HG03469 (cell line): Measurements from ENCODE around the gene CEP128.

Source experiments
- ATAC-seq: cut with Tn5 transposase; IDR thresholded peaks from one replicate; pipeline ENCODE4 v1.9.1; 2021; ENCODE audit warnings: mild to moderate bottlenecking, moderate library complexity, moderate number of reproducible peaks; ENCODE audit not compliant: unreplicated experiment

The CEP128 gene

DNA sequence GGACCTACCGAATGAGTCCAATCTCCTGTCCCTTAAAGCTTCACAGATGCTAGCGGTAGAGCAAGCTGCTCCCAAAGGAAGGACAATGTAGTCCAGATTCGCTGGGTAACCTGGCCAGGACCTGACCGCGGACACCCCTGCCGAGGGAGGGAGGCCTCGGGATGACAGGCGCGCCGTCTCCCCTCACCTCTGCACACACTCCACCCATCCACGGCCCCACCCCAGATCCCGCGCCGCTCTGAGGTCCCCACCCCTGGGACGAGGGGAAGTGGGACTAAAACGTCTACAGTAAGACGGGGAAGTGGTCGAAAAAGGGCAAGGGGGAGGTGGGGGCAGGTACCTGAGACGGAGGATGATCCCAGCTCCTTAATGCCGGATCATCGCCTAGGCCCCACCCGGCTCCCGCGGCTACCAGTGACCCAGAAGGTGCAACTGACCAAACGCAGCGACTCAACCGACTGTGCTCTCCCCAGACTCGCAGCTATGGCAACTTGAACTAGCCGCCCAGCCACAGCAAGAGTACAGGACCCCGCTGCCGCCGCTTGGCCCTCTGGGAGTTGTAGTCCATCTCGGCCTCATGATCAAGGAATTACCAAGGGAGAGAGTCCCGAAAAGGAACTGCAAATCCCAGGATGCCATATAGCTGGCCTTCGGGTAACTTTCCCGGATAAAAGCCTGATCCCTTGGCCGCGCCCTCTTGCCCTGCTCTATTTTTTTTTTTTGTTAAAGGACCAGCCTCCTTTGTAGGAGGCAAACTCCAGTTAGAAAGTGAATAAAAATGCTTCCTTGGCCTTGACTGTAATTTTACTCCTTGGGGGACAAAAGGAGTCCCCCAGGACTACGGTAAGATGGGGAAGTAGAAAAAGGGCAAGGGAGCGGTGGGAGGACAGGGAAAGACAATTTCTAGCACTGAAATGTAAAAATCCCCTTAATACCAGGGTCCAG lies at the start of gene CEP128:
TSS of gene CEP128 (minus strand) at position 498 of the 945 bp plus-strand sequence.
- peak; percentile 96 for ATAC-seq

DNA sequence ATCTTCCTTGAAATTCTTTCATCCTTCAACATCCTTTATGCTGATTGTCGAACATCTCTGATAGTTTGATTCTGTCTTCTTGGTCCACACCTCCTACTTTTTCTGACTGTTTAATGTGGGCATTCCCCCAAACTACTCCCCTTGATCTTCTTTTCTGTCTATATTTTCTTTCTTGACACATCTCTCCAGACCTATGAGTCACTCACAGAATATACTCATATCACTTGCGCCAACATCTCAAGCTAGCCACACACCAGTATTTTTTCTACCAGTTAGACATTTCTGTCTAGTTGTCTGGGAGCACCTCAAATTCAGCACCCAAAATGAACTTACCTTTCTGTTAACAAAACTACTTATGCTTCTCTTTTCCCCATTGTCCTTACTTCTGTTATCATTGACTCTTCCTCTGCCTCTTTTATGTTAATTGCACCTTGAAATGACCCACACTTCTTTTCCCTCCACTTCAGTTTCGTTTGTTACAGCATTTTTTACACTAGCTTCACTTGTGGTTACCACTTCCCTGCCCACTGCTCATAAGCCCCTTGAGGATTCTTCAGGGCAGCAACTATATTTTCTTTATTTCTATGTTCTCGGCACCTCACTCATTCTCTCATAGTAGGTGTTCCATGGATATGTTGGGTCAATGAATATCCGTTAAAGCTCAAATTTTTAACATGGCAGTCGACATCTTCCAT lies 47.3 kb upstream of the CEP128 start:
- ATAC-seq, result no peak

DNA sequence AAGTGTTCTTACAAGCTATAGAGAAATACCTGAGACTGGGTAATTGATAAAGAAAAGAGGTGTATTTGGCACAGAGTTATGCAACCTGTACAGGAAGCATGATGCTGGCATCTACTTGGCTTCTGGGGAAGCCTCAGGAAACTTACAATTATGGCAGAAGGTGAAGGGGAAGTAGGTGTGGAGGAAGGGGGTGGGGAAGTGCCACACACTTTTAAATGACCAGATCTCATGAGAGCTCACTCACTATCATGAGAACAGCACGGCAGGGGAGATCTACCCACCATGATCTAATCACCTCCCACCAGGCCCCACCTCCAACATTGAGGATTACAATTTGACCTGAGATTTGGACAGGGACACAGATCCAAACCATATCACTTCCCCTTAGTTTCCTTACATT lies 46.7 kb upstream of the CEP128 start:
- no peak for ATAC-seq

DNA sequence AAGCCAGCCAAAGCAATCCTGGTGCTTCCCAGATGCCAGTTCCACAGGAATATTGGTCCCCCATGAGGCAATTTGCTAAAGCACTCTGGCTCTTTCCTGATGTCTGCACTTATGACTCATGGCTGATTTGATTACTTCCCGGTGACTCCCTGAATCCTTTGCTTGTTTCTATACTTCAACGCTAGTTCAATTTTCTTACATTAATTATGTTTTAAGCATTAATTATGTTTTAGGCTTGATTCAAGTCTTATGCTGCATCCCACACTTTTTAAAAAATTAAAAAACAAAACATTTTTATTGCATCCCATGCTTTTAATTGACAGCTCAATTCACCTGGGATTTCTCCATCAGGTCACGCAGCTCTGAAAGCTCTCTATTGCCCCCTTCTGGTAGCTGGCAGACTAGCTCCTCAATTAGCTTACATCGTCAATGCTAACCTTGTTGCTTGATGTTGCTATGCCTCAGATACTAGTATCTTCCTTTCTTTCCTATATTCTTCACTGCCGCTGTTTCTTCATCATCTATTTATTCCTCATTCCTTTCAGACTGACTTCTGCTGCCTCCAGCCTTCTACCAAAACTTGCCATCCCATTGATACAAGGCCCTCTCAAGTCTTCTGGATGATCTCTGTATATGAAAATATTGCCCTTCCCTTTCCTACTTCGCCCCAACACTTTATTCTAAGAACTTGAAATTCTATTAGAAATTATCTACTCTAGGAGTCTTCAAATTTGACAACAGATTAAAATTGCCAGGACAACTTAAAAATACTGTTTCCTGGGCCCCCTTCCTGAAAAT lies 45.9 kb upstream of the CEP128 start:
- ATAC-seq, result peak; percentile 49

DNA sequence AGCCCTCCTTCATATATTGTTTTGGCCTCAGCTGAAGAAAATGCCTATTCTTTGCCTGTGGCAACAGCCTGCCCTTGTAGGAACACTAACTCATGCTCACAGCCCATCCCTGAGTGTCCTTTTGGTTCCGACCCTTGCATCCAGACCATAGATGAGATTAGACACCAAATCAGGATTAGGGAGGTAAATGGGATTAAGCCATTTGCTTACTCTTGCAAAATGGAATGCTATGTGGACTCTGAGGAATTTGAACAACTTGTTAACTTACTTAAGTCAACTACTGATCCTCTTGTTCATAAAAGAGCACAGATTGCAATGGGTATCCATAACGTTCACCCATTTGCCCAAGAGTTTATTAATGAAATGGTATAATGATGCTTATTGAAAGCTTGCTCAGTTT lies 41.2 kb upstream of the CEP128 start:
- ATAC-seq, result no peak

DNA sequence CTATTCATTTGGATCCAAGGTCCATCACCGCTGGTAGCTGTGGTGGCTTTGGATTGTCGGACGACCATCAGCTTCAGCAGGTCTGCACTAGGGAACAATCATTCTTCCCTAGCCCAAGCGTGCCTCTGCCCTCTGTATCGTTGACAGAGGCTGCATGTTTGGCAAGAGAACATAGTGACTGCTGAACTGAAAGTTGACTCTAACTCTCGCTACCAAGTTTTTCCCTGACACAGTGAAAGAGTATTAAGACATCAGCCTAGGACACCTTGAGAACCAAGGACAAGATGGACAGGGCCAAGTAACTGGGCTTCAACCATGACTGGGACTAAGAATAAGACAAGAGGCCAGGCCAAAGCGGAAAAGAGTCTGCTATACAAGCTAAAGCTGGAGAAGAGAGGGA lies 40.1 kb upstream of the CEP128 start:
- ATAC-seq, result no peak

DNA sequence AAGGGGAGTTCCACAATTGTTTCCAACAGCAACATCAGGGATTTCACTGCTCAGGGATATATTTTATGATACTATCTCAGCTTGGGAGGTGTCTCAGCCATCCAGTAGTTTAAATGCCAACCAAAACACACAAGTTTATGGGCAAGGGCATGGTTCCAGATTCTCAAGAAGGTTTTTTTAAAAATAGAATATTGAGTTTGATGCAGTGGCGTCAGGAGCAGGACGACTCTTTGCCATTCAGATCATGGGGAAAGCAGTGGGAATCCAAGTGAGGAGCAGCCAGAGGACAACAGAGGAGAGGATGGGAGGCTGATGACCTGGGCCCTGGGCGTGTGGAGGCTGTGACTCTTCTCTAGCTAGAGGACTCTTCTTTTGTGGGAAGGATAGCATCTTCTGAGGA lies 39.6 kb upstream of the CEP128 start:
- no peak for ATAC-seq

DNA sequence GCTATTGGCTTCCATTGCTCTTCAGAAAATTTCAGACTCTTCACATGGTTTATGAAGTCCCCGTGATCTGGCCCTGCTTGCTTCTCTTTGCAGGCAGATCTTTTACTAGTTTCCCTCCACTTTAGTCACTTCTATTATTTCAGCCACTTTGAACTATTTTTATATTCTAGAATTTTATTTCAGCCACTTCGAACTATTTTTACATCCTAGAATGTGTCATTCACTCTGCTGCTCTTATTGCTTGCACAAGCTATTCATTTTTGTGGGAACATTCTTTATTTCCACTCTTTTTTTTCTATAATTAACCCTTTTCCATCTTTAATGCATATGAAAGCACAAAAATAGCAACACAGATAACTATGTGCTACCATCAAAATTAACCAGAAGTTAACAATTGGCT lies 38.4 kb upstream of the CEP128 start:
- ATAC-seq, result no peak

DNA sequence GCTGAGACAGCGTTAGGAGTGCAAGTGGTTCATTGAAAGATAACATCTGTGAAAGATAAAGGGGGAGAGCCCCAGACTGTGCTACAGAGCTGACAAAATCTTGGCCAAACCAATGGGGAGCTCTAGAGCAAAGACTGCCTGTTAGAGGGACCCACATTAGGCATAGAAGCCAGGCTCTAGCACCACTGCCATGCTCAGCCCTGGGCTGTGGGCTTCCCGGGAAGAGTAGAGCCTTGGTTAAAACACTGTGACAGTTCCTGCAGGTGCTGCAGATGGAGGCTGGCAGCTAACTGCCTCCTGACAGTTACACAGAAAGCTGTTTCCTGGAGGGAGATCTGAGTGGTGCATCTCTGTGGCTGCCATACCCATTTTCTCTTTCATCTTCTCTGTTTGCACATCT lies 36.9 kb upstream of the CEP128 start:
- no peak for ATAC-seq

DNA sequence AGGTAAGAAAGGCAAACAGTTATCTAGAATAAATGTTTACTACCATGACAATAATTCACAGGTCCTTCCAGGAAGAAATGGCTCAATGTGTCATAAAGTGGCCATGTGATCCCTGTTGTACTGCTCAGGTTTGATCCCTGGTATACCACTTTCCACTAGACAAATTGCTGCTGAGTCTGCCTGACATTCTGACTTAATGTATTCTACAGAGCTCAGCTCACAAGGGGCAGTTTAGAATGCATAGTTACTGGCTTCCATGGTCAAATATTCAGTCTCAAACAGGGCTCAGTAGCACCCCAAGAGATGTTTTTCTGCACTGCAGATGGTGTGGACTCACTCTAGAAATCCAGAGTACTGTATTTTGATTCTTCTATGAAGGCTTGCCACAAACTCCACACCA lies 35.7 kb upstream of the CEP128 start:
- ATAC-seq, result peak; percentile 72

DNA sequence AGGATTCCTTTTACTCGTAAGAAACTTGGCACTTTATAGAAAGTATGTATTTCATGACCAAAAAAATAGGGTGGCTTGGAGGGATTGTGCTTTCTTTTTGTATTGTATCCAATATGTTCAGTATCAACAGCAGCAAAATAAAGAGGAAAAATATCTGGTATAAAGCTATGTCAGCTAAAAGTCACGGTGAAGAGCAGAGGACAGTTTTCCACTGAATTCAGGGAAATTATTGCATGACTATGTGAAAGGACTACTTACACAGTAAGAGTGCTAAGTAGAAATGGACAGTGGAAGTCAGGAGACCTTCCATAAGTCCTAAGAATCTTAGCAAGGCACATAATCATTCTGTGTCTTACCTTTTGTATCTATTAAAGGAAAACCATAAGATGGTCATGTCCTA lies 33.1 kb upstream of the CEP128 start:
- no peak for ATAC-seq

DNA sequence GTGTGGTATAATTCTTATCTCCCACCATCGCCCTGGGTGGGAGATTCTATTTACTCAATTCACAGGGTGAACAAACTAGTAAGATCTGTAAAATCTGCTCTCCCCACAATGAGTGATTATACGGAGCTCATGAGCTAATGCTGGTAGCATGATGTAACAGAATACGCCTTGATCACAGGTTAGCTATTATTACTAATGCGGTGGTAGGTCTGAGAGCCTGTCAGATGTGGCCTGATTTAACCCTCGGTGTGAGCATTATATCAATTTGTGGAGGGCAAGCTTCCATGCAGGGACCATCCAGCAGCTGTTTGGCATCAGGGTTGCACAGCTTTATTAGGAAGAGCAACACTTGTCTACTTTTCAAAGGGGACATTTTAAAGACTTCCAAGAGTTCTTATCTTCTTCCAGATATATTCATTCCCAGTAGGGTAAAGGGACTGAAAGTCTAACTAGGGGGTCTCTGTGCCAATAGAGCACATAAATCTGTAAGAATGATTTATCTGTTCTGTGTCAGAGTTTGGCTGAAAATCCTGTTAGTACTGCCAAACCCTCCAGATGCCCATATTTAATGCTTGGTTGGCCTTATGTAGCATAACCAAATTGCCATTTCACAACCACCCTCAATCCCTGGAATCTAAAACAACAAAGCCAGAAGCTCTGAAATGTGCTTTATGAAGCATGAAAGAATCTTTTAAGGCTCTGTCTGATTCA lies 32.5 kb upstream of the CEP128 start:
- ATAC-seq, result no peak

DNA sequence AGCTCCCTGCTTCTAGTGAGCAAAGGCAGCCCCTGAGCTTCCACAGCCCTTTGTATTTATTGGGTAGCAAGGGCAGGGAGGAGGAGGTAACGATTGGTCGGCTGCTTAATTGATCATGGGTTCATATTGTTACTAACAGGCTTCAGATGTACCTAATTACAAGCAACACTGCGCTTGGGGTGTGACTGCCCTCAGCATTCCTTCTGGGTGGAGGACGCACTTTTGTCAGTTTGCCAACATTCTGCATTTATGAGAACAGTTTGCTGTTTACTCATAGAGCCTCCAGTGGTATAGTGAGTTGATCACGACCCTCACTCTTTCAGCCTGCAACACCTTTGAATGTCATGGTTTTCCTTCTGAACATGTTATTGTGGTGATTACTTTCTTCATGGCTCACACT lies 23.5 kb upstream of the CEP128 start:
- ATAC-seq, result no peak

DNA sequence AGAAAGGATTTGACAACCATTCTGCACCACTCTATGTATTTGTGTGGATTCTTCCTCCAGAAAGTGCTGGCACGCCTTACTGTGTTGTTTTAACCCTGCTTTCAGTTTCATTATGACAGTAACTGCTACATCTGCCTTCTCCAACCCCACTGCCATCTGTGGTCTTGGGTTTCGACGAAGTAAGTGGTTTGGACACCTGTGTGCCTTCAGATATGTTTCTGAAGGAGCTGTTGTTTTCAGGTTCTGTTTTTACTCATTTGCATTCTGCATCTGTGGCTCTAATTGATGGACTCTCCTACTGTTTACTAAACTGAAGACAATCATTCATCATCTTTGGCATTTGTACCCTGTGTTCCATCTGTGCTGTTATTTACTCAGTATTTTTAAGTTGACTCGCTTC lies 18.0 kb upstream of the CEP128 start:
- ATAC-seq, result peak; percentile 98

DNA sequence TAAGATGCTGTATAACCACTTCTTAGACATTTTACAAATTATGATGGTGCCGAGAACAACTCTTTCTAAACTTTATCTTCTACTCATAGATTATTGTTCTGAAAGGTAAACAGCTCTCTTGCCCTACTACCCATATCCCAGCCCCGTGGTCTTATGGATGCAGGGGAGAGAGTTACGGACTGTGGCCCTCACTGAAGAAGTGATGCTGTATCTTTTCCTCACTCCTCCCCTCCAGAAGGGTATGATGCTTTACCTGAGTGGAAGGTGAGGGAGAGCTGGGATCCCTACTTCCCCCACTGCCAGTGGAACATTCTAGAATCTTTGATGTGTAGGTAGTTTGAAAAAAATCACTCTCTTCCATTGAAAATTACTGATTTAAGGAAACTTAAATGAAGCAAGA lies 17.4 kb upstream of the CEP128 start:
- ATAC-seq, result no peak

DNA sequence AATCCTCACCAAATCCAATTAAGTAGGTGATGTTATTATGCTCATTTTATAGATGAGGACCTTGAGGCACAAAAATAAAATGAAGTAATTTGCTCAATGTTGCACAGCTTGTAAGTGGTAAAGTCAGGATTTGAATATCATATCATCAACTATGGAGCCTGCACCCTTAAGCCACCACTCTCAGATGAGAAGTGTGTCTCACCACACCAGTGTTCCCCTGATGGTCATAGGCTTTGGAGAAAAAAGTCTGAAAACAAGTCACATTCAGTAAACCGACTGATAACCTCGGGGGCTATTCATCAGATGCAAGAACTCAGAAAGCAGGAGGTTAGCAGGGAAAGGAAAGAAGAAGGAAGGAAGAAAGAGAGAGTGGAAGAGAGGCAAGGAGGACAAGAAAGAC lies 16.7 kb upstream of the CEP128 start:
- ATAC-seq, result no peak

DNA sequence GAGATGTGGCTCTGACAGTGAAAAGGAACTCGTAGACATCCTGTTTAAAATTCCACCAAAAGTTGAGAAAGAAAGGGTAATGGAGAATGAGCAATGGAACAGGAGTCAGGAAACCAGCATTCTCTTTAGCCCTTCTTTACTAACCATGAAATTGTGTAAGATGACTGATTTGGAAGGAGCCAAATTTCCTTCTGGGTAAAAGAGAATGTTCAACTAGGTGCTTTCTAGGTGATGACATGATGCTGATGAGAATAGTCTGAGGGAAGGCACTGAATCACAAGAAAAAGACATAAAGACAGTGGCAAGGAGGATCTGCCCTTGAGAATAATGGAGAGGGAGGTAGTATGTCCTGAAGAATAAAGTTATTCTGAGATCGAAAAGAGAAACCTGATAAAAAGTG lies 16.1 kb upstream of the CEP128 start:
- no peak for ATAC-seq

DNA sequence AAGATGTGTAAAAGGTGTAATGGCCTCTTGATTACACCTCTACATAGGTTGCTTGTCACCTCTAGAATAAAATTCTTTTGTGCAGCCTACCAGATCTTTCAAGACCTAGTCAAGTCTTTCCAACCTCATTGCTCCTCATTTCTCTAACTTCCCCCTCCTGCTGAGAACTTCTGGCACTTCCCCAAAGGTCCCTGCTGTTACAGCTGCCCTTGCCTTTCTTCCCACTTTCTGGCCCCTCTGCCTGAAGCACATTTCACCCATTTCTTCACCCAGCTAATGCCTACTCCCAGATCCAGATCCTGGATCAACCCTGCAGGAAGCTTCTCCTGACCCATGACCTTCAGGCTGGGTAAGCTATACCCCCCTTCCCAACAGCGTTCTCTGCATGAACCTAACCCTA lies 15.4 kb upstream of the CEP128 start:
- ATAC-seq, result no peak

DNA sequence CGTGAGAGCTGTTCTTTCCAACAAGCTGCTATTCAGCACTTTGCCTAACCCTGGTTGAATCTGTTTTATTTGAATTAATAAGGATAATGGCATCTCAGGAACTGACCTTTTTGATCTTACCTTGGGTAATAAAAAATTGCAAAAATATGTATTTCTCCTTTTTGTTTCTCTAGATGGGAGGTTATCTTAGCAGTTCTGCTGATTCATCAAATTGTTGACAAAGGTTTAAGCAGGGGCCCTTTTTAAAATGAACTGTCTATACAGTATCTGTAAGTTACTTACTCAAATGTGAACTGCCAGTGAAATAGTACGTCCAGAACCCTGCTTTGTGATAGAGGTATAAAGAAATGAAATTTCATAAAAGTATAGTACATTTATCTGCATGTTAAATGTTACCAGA lies 14.6 kb upstream of the CEP128 start:
- ATAC-seq, result no peak

DNA sequence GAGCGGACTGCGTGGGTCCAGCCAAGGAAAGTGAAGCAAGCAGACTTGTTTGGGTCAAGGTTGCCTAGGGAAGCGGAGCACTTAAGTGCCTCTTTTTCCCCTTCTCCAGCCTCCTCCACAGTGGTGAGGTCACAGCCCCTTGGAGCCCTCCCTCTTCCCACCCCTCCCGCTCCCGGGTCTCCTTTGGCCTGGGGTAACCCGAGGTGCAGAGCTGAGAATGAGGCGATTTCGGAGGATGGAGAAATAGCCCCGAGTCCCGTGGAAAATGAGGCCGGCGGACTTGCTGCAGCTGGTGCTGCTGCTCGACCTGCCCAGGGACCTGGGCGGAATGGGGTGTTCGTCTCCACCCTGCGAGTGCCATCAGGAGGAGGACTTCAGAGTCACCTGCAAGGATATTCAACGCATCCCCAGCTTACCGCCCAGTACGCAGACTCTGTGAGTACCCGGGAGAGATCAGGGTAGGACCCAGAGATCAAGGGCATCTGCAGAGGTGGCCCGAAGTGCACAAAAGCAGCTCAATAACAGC lies 13.9 kb upstream of the CEP128 start, which contains the start of gene TSHR:
TSS of gene TSHR (plus strand) at position 206 of the 526 bp plus-strand sequence. CDS start at position 266, 60 bp downstream.
- no peak for ATAC-seq
